Parathyroid adenoma (tissue), 2 donors: ENCODE measurements around the gene GLDC.

Source experiments
- H2AFZ ChIP-seq: fragments of 300-600 bp; sonication (generic); one replicate; pipeline ENCODE4 v1.7.0; 2017; ENCODE audit warnings: antibody characterized with exemption, mild to moderate bottlenecking
- H3K27ac ChIP-seq: fragments of 300-600 bp; sonication (generic); one replicate; pipeline ENCODE4 v1.7.0; 2017
- H3K27me3 ChIP-seq: fragments of 300-600 bp; sonication (generic); one replicate; pipeline ENCODE4 v1.7.0; 2017; ENCODE audit warnings: low read length; ENCODE audit not compliant: control insufficient read depth, insufficient read depth
- H3K36me3 ChIP-seq: fragments of 300-600 bp; sonication (generic); one replicate; pipeline ENCODE4 v1.7.0; 2017; ENCODE audit warnings: low read length; ENCODE audit not compliant: control insufficient read depth, insufficient read depth
- H3K4me1 ChIP-seq: fragments of 300-600 bp; sonication (generic); one replicate; pipeline ENCODE4 v1.7.0; 2017; ENCODE audit warnings: control low read depth
- H3K4me2 ChIP-seq: fragments of 300-600 bp; sonication (generic); one replicate; pipeline ENCODE4 v1.7.0; 2017; ENCODE audit warnings: low read length
- H3K4me3 ChIP-seq: fragments of 300-600 bp; sonication (generic); one replicate; pipeline ENCODE4 v1.7.0; 2017; ENCODE audit warnings: low read depth, low read length
- H3K79me2 ChIP-seq: fragments of 300-600 bp; sonication (generic); one replicate; pipeline ENCODE4 v1.7.0; 2017; ENCODE audit warnings: control low read depth
- H3K9ac ChIP-seq: fragments of 300-600 bp; sonication (generic); one replicate; pipeline ENCODE4 v1.7.0; 2017; ENCODE audit warnings: mild to moderate bottlenecking
- H3K9me3 ChIP-seq: fragments of 300-600 bp; sonication (generic); one replicate; pipeline ENCODE4 v1.7.0; 2017; ENCODE audit warnings: low read length; ENCODE audit not compliant: control insufficient read depth
- TF ChIP-seq, protein P1 (sequence below): fragments of 300-600 bp; sonication (generic); IDR thresholded peaks from one replicate; pipeline ENCODE4 v1.7.0; 2017; ENCODE audit warnings: antibody characterized with exemption, mild to moderate bottlenecking
- donor health status: primary hyperparathyroidism.

Gene GLDC

DNA sequence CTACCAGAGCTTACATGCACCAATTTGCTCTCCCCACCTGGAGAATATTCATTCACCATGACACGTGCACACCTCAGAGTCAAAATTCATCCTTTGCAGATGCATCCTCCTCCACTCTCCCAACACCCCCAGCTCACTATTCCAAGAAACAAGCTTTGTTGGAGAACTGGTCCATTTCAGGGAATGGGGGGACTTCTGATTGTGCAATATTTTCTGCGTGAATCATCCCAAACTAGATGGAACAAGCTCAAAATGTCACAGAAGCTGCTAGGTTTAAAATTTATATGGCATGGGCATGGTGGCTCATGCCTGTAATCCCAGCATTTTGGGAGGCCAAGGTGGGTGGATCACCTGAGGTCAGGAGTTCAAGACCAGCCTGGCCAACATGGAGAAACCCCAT is 3.6 kb downstream of the GLDC start:
- H3K27ac ChIP-seq = no peak overlapping the region

DNA sequence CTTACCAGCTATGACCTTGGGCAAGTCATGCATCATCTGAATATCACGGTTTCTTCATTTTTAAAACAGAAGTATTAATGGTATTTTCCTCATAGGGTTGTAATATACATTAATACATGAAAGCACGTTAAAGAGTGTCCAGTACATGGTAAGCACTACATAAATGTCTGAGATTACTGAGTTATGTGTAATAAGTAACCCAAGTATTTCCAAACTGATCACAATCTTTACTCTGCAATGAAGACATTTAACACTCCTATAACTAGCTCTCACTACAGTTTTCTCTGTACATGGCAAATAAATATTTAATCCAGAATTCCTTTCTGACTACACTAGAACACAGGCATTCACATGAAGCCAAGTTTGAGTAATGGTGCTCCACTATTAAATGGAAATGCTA is 4.0 kb downstream of the GLDC start:
- TF ChIP-seq, protein P1, sequence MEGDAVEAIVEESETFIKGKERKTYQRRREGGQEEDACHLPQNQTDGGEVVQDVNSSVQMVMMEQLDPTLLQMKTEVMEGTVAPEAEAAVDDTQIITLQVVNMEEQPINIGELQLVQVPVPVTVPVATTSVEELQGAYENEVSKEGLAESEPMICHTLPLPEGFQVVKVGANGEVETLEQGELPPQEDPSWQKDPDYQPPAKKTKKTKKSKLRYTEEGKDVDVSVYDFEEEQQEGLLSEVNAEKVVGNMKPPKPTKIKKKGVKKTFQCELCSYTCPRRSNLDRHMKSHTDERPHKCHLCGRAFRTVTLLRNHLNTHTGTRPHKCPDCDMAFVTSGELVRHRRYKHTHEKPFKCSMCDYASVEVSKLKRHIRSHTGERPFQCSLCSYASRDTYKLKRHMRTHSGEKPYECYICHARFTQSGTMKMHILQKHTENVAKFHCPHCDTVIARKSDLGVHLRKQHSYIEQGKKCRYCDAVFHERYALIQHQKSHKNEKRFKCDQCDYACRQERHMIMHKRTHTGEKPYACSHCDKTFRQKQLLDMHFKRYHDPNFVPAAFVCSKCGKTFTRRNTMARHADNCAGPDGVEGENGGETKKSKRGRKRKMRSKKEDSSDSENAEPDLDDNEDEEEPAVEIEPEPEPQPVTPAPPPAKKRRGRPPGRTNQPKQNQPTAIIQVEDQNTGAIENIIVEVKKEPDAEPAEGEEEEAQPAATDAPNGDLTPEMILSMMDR = no peak

More for the DNA sequence above, 3.6 kb downstream of the GLDC start:
- Histone ChIP-seq H3K4me3 (no peak overlapping the region), H2AFZ (no peak overlapping the region), H3K9ac (no peak overlapping the region), H3K79me2 (no peaks in the 10 kb centered on the region), H3K27me3 (no peaks in the 10 kb centered on the region), H3K4me1 (no peaks in the 10 kb centered on the region), H3K4me2 (no peak overlapping the region), H3K9me3 (no peaks in the 10 kb centered on the region), H3K36me3 (no peaks in the 10 kb centered on the region)
- TF ChIP-seq, protein P1 = no peak

DNA sequence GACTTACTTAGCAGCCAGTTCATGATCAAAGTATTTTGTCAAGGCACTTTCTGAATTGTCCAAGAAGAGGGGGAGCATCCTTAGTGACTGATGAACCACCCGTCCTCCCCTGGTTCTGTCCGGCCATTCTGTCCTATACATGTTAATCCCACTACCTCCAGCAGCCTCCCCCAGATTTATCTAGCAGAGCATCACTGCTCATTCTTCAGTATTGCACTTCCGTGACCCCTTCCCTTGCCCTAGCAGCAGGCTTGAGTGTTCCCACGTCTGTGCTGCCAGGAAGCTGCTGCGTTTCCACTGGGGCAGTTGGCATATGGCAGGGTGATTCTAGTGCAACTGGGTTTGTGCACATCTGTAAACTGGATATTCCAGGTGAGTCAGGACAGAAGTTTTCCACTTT is 4.5 kb downstream of the GLDC start:
- Histone ChIP-seq H3K79me2 (no peaks in the 10 kb centered on the region), H3K4me2 (no peak overlapping the region), H3K4me3 (no peak overlapping the region), H3K27me3 (no peaks in the 10 kb centered on the region), H3K36me3 (no peaks in the 10 kb centered on the region), H3K4me1 (no peaks in the 10 kb centered on the region), H2AFZ (no peak overlapping the region), H3K9ac (no peak overlapping the region), H3K9me3 (no peaks in the 10 kb centered on the region), H3K27ac (no peak overlapping the region)
- TF ChIP-seq, protein P1 = no peak

More for the DNA sequence above, 4.0 kb downstream of the GLDC start:
- no peaks in the 10 kb centered on the region for H3K4me1 ChIP-seq
- H3K27ac ChIP-seq = no peak overlapping the region
- no peak overlapping the region for H3K4me2 ChIP-seq
- H3K9ac ChIP-seq = no peak overlapping the region
- H3K36me3 ChIP-seq = no peaks in the 10 kb centered on the region
- no peaks in the 10 kb centered on the region for H3K9me3 ChIP-seq
- no peaks in the 10 kb centered on the region for H3K79me2 ChIP-seq
- no peaks in the 10 kb centered on the region for H3K27me3 ChIP-seq
- H3K4me3 ChIP-seq = no peak overlapping the region
- H2AFZ ChIP-seq = no peak overlapping the region

DNA sequence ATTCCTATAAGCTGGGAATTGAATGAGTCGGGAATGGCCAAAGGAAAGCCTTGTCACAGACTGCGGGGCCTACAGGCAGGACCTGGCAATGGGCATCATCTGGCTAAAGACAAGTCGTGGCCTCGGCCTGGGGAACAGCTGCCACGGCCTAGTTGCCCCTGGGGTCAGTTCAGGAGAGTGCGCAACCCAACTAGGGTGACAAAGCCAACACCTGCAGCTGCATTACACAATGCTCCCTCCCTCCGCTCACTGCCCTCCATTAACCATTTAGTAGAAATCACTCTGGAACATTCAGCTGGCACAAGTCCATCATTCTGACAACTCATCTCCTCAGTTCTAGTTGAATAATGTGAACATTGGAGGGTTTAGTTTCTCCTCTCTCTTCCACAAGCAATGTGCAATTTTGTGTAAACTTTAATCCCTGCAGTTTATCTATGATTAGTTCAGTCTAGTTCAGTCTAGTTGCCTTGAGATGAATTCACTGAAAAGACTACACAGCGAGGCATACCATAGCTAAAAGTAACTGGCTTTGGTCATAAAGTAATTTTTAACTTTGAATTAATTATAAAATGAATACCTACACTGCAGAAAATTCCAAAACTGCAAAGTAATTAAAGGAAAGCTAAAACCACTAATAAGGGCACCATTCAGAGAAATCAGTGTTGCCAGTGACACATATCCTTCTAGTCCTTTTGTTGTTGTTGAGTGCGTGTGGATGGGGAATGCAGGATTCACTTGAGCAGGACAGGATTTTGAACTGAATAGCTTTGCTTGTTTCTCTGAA is 5.1 kb downstream of the GLDC start:
- Histone ChIP-seq H3K79me2 (no peaks in the 10 kb centered on the region), H3K9ac (no peak overlapping the region), H3K9me3 (no peaks in the 10 kb centered on the region), H3K4me2 (no peak overlapping the region), H3K27ac (no peak overlapping the region), H3K36me3 (no peaks in the 10 kb centered on the region), H2AFZ (no peak overlapping the region), H3K4me3 (no peak overlapping the region), H3K4me1 (no peaks in the 10 kb centered on the region), H3K27me3 (no peaks in the 10 kb centered on the region)
- TF ChIP-seq, protein P1 = no peak

DNA sequence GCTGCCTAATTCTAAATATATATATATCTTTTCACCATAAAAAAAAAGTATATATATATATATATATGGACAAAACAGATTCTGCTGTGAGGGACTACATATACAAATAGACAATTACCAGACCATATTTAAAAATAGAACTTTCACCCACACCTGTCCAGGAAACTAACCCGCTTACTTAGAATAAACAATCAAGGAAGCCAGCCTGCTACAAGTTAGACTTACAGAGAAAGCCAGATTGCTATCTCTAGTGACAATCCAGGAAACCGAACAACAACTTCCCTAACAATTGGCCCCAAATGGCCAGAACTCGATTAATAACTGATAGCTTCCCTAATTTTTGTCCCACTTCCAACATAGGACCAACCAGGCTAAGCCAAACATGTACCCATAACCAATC is 5.9 kb downstream of the GLDC start:
- H3K4me3 ChIP-seq = no peak overlapping the region
- H2AFZ ChIP-seq = no peak overlapping the region
- no peaks in the 10 kb centered on the region for H3K79me2 ChIP-seq
- H3K9me3 ChIP-seq = no peaks in the 10 kb centered on the region
- H3K4me2 ChIP-seq = no peak overlapping the region
- H3K9ac ChIP-seq = no peak overlapping the region
- H3K27me3 ChIP-seq = no peaks in the 10 kb centered on the region
- no peaks in the 10 kb centered on the region for H3K4me1 ChIP-seq
- H3K27ac ChIP-seq = no peak overlapping the region
- H3K36me3 ChIP-seq = no peaks in the 10 kb centered on the region
- TF ChIP-seq, protein P1 = no peak
